Stimulated activated CD4-positive, alpha-beta T cell treated with anti-CD3 and anti-CD28 coated beads, Interleukin-4, amount 100 ng/mL, for 4 hours (primary cell): ENCODE measurements around the gene NUAK2.
A peak's percentile ranks its signal among the peaks of the same experiment; 100 is the strongest.

Source experiments
- DNase-seq, 2 experiments: peaks; one replicate each; pipeline ENCODE4 v3.0.0-alpha.2; 2020

Gene NUAK2

DNA sequence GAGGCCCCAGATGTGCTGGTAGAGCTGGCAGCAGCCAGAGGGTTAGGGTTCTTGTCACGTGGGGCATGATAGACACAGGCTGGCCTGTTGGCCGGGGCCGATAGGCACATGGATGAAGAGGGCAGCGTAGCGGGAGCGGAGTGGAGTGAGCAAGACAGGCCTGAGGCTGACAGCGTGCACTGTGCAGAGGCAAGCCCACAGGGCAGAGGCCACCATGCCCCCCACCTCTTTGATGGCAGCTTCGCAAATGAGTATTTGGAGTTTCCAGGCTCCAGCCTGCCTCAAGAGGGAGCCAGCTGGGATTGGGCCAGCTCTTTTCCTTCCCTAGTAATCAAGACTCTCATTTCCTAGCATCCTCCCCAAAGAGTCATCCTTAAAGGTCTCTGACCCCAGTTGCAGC lies 50.3 kb downstream of the NUAK2 start:
- no peak for DNase-seq

- no peak for DNase-seq
Observed at GRCh38 chr1:205270764-205271163, 50.8 kb downstream of the NUAK2 start.

GRCh38 chr1:205270271-205270670 lies 51.3 kb downstream of the NUAK2 start:
- no peak for DNase-seq

- no peak for DNase-seq
Observed at GRCh38 chr1:205269711-205270110, 51.8 kb downstream of the NUAK2 start.

GRCh38 chr1:205268846-205269680 lies 52.5 kb downstream of the NUAK2 start:
- no peak for DNase-seq

DNA sequence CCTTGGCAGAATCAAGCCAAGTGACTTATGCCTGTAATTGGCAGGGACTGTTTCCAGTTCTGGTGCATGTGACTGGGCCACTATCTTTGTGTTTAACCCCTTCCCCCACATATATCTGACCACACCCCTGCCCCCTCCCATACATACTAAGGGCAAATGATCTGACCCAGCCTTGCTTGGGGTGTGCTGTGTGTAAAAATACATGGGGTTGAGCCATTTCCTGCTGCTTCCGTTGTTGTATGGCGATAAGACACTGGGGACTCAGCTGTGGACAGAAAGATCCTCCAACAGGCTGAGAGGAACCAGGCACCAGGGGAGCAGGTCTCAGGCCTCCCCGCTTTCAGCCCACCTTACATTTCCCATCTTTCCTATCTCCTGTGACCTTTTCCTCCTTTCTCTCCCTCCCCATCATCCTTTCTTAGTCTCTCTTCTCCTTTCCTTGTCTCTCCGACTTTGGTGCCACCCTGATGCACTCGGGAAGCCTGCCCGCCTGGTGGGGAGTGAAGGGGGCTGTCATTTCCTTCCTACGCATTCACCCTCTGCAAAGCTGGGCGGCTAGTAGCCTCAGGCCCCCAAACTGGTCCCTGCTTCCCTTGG lies 54.1 kb downstream of the NUAK2 start:
- no peak for DNase-seq

DNA sequence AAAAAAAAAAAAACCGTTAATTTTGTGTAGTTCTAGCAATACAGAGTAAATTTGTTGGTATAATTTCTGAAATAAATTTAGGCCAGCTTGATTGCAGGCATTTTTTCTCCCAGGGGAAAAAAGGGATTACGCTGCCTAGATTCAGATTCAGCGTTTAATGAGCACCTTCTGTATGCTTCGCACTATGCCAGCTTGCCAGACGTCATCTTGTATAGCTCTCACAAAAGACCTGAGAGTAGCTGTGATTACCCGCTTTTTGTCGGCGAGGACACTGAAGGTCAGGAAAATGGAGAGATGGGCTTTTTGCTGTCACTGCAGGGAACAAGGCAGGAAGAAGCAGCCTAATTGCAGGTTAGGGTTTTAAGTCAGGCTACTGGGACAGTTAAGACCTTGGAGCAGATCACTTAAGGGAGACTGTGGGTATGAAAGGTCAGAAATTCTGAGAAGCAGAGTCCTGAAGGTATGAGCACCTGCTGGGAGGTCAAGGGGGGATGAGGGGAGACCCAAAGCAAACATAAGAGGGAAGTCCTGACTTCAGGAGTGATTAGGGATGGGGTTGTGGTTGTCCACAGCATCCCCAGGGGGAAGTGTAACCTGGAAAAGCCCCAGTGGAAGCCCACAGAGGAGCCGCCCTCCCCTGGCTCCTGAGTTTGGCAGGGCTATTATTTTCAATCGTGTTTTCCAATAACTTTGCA lies 54.8 kb downstream of the NUAK2 start:
- DNase-seq = no peak

DNA sequence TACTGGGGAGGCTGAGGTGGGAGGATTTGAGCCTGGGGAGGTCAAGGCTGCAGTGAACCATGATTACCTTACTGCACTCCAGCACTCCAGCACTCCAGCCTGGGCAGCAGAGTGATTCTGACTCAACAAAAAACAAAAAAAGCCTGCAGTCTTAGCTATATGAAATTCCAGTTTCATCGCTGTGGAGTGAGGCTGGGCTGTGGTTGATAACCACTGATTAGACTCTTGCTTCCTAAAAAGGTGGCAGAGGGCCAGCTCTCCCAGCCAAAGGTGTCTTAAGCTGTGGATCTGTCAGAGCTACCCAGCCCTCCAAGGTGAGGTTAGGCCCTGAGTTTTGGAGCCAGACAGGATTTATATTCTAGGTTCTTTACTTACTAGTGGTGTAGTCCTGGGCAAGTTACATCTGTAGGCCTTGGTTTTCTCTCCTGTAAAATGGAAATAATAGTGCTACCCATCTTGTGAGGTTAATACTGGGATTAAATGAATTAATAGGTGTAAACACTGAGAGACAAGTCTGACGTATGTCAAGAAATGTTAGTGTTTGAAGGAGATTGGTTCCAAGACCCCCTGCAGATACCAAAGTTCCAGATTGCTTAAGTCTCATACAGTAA lies 57.9 kb downstream of the NUAK2 start:
- DNase-seq = no peak

- DNase-seq = no peak
Observed at GRCh38 chr1:205262731-205263171, 58.8 kb downstream of the NUAK2 start.

- no peak for DNase-seq
Observed at GRCh38 chr1:205261946-205262691, 59.4 kb downstream of the NUAK2 start.

DNA sequence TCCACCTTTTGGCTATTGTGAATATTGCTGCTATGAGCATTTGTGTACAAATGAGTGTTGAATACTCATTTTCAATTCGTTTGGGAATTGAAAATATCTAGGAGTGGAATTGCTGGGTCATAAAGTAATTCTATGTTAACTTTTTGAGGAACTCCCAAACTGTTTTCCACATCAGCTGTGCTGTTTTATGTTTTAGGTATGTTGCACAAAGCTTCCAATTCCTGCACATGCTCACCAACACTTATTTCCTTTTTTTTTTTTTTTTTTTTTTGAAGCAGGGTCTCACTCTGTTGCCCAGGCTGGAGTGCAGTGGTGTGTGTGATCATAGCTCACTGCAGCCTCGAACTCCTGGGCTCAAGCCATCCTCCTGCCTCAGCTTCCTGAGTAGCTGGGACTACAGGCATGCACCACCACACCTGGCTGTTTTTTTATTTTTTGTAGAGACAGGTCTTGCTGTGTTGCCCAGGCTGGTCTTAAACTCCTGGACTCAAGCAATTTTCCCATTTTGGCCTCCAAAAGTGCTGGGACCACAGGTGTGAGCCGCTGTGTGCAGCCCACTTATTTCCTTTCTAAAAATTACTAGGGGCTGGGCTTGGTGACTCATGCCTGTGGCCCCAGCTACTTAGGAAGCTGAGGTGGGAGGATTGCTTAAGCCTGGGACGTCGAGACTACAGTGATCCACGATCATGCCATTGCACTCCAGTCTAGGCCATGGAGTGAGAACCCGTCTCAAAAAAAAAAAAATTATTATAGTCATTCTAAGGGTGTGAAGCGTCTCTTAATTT lies 60.4 kb downstream of the NUAK2 start:
- no peak for DNase-seq

GRCh38 chr1:205259998-205260397 lies 61.5 kb downstream of the NUAK2 start:
- DNase-seq = no peak

DNA sequence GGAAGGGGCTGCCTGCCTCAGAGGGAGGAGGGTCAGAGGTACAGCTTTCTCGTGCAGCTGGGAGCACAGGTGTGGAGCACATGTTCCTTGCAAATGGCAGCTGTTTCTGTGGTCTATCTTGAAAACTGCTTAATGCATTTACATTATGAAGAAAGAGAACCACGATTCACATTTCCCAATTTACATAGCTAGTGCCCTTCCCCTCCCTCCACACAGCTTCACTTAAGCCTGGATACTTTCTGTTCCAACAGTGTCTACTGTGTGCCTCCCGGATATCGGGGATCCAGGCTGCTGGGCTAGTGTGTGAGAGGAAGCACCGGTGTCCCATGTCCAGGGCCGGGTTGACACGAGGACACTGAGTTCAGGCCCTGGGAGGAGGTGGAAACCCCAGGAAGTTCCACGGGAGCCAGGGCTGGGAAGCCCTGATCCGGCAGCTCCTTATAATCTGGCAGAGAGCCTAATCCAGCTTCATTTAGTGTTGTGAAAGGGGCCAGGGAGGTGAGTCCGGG lies 62.2 kb downstream of the NUAK2 start:
- DNase-seq = no peak

DNA sequence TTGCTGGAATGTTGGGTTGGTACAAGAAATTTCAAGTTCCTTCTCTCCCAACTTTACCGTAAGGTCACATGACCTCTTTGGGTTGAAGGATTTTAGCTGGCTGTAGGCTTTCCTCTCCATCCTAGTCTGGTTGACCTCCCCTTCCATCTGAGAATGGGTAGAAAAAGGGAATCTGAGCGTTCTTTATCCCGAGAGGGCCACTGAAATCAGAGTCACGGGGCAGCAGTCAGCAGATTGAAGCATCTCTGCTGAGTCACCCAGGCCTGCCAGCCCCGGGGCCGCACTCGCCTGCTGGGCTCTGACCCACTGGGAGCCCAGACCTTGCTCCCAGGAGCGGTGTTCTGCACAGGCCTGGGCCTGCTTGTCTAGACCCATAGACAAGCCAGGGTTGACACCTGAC lies 62.8 kb downstream of the NUAK2 start:
- no peak for DNase-seq

GRCh38 chr1:205258261-205258691 lies 63.3 kb downstream of the NUAK2 start:
- DNase-seq = no peak

DNA sequence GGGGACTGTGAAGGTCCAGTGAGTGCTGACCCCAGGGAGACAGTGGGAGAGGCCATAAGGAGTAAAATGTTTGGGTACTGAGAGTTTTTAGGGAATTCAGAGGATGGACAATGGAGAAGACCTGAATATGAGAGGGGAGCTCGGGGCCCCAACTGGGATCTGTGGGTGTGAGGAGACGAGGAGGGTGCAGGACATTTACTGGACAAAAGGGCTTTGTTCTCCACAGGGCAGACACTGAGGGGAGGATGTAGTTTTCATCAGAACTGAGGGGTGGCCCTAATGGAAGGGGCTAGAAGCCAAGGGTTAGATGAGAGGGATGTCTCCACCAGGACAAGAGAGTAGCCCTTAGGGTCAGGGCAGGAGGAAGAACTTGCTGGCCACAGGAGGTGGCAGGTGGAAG lies 63.8 kb downstream of the NUAK2 start:
- DNase-seq = no peak

GRCh38 chr1:205256951-205257625 lies 64.5 kb downstream of the NUAK2 start:
- DNase-seq = no peak

DNA sequence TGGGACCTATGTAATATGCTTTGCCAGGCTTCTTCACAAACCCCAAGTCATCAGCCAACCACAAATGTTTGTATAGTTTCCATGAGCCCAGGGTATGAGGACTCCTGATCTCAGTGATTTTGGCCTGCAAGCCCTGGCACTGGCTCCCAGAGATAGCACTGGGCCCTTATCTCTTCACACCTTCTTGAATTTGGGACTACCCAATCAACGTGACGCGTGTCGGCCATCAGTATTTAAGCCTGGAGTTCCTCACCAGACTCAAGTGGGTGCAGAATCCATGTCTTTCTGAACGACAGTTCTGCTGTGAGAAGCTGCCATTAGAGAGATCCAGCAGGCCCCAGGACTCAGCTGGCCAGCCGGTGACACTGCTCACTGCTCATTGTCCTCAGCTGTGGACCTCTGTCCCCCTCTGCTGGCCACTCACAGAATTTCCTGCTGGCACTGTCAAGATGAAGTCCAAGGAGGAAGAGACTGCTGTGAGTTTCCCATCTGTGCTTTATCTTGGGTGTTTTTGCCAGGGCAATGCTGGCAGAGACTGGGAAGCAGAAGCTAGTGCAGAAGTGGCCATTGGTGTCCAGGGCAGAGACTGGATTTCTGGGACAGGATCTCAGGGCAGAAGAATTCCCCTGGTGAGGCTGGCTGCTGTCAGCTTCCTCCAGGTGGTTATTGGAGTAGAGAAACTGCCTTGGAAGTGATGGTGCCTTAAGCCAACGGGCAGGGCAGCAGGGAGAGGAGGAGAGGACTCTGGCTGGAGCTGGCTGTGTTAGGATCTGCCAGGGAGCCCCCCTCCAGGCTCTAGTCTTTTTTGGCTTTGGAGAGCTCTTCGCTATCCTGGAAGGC lies 65.4 kb downstream of the NUAK2 start:
- peak; percentile 77 to 82 for DNase-seq
